Measurements from ENCODE around the gene TSPAN18. TPM values are rescaled to one million over a fixed set of nuclear protein-coding genes. Genes with fewer than 3 reads are reported as not detected.

TSPAN18 gene
- total RNA-seq, 1 donor from 2014 or later: 38.4 TPM

GRCh38 chr11:44913502-44913901, 186.7 kb downstream of the TSPAN18 start:
- intact Hi-C loops (cut with DNase I): no loop called here
- no peaks in the 10 kb centered on the region for H3K9me3 ChIP-seq
- no peaks in the 10 kb centered on the region for H3K36me3 ChIP-seq
- peaks cover 24% of the 10 kb centered on the region for H3K4me1 ChIP-seq
- no peak for TF ChIP-seq CTCF (IDR thresholded peaks at IDR 0.05)
- ATAC-seq (no peak), DNase-seq (no peak)
- H3K27ac ChIP-seq: no peak overlapping the region
- H3K4me3 ChIP-seq: no peak overlapping the region
- H3K27me3 ChIP-seq (ENCODE audit: low read depth): peaks cover 7% of the 10 kb centered on the region

GRCh38 chr11:44914105-44914504, 187.3 kb downstream of the TSPAN18 start:
- DNase-seq: no peak
- Histone ChIP-seq H3K27me3 (ENCODE audit: low read depth) (peaks cover 7% of the 10 kb centered on the region), H3K36me3 (no peaks in the 10 kb centered on the region), H3K9me3 (no peaks in the 10 kb centered on the region), H3K27ac (no peak overlapping the region), H3K4me3 (no peak overlapping the region), H3K4me1 (peaks cover 24% of the 10 kb centered on the region)
- no peak for ATAC-seq
- TF ChIP-seq CTCF (IDR thresholded peaks at IDR 0.05): no peak
- intact Hi-C loops (cut with DNase I): no loop called here

GRCh38 chr11:44915004-44915403, 188.2 kb downstream of the TSPAN18 start:
- Histone ChIP-seq H3K9me3 (no peaks in the 10 kb centered on the region), H3K27me3 (ENCODE audit: low read depth) (peaks cover 7% of the 10 kb centered on the region), H3K36me3 (no peaks in the 10 kb centered on the region), H3K4me1 (peaks cover 24% of the 10 kb centered on the region), H3K4me3 (no peak overlapping the region), H3K27ac (no peak overlapping the region)
- DNase-seq (no peak), ATAC-seq (no peak)
- TF ChIP-seq CTCF (IDR thresholded peaks at IDR 0.05): no peak
- intact Hi-C loops (cut with DNase I): no loop called here

- ATAC-seq (no peak), DNase-seq (no peak)
- intact Hi-C loops (cut with DNase I): no loop called here
- H3K36me3 ChIP-seq: no peaks in the 10 kb centered on the region
- TF ChIP-seq CTCF (IDR thresholded peaks at IDR 0.05): no peak
- H3K9me3 ChIP-seq: no peaks in the 10 kb centered on the region
- H3K4me3 ChIP-seq: no peak overlapping the region
- H3K27me3 ChIP-seq (ENCODE audit: low read depth): peaks cover 7% of the 10 kb centered on the region
- H3K4me1 ChIP-seq: peaks cover 23% of the 10 kb centered on the region
- H3K27ac ChIP-seq: no peak overlapping the region
Observed at GRCh38 chr11:44915621-44916020, 188.9 kb downstream of the TSPAN18 start.

- DNase-seq (no peak), ATAC-seq (no peak)
- intact Hi-C loops (cut with DNase I): no loop called here
- Histone ChIP-seq H3K27me3 (ENCODE audit: low read depth) (peaks cover 7% of the 10 kb centered on the region), H3K27ac (no peak overlapping the region), H3K4me1 (peaks cover 16% of the 10 kb centered on the region), H3K36me3 (no peaks in the 10 kb centered on the region), H3K9me3 (no peaks in the 10 kb centered on the region), H3K4me3 (no peak overlapping the region)
- no peak for TF ChIP-seq CTCF (IDR thresholded peaks at IDR 0.05)
Observed at GRCh38 chr11:44916331-44916730, 189.6 kb downstream of the TSPAN18 start.

Data from lower lobe of right lung (tissue), 2 donors.